Vagina (tissue), 2 donors: Measurements from ENCODE around the gene DDOST. TPM values are rescaled to one million over a fixed set of nuclear protein-coding genes. Genes with fewer than 3 reads are reported as not detected.
A peak's percentile ranks its signal among the peaks of the same experiment; 100 is the strongest.

Experiments used
- DNase-seq, 2 donors: peaks; one replicate each; pipeline ENCODE4 v3.0.0-alpha.2; 2017; ENCODE audit errors: extremely low spot score in 2 of 2
- H3K27ac ChIP-seq: fragments of 200-600 bp; sonication (generic); one replicate; pipeline ENCODE4 v1.5.1; 2019
- H3K27me3 ChIP-seq: fragments of 200-600 bp; sonication (generic); one replicate; pipeline ENCODE4 v1.5.1; 2019
- H3K36me3 ChIP-seq, 2 donors: fragments of 200-600 bp; sonication (generic); one replicate each; pipeline ENCODE4 v1.5.1; 2017 to 2019
- H3K4me1 ChIP-seq: fragments of 200-600 bp; sonication (generic); one replicate; pipeline ENCODE4 v1.5.1; 2019
- H3K4me3 ChIP-seq, 2 donors: fragments of 200-600 bp; sonication (generic); 1 replicate in 1 of 2; 2 replicates in 1 of 2; pipeline ENCODE4 v1.5.1; 2016 to 2019
- H3K9me3 ChIP-seq: fragments of 200-600 bp; sonication (generic); one replicate; pipeline ENCODE4 v1.5.1; 2019
- CTCF ChIP-seq, 3 experiments: fragments of 450-650 bp in 2 of 3; fragments of 200-600 bp in 1 of 3; sonication (generic) in 1 of 3; IDR thresholded peaks; one replicate each; pipeline ENCODE4 v1.5.1; 2017 to 2019; ENCODE audit warnings: antibody characterized with exemption in 3 of 3, mild to moderate bottlenecking in 2 of 3, moderate library complexity in 2 of 3
- POLR2A ChIP-seq, 2 donors: fragments of 450-650 bp; IDR thresholded peaks; one replicate each; pipeline ENCODE4 v1.6.1; 2017; ENCODE audit warnings: antibody characterized with exemption in 2 of 2, mild to moderate bottlenecking in 2 of 2, moderate library complexity in 2 of 2
- POLR2AphosphoS5 ChIP-seq, 2 donors: sonication (generic); formaldehyde crosslinking; IDR thresholded peaks; one replicate each; pipeline ENCODE4 v1.9.0; 2017; ENCODE audit warnings: antibody characterized with exemption in 2 of 2, mild to moderate bottlenecking in 2 of 2, low read depth in 1 of 2; ENCODE audit not compliant: insufficient read depth in 1 of 2
- intact Hi-C: fragments of 100-400 bp; cut with DNase I; formaldehyde crosslinking; loops from one replicate; pipeline ENCODE4 v1.15.1; 2023
- total RNA-seq: library from RNA; depleted of rRNA; stranded (reverse); fragments of >200 nt; gene quantifications from one replicate; pipeline ENCODE4 v1.2.3, GENCODE V29; 2016

The DDOST gene
- total RNA-seq, 1 donor from 2014 or later, result 84.5 TPM

DNA sequence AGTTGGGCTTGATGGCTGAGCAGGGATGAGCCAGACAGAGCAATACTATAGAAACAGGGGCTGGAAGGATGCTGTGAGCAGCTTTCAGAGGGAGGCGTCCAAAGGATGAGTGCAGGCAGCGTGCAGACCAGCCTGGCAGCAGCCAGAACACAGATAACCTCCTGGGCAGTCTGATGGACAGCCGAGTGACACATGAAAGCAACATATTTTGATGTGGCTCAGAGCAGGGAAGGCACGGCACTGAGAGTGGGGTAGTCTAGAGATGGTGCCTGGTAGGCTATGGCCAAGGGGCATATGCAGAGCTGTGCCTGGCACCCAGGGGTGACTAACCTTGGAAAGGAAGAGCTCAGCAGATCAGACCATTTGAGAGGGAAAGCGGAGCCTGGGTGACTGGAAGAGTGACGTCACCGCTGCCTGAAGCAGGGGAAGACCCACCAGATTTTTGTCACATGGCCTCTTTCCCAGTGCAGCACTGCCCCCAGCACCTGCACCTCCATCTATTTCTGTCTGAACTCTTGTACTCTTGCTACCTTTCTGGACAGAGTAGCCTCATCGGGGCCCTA, 24.3 kb downstream of the DDOST start:
- H3K27me3 ChIP-seq, result no peaks in the 10 kb centered on the region
- peaks cover 19% of the 10 kb centered on the region for H3K4me1 ChIP-seq
- H3K4me3 ChIP-seq, result no peak overlapping the region
- TF ChIP-seq POLR2AphosphoS5 (IDR thresholded peaks at IDR 0.05; ENCODE audit: insufficient read depth in 1 of 2, low read depth in 1 of 2), result no peak
- no peak for TF ChIP-seq POLR2A (IDR thresholded peaks at IDR 0.05)
- no peak for TF ChIP-seq CTCF (IDR thresholded peaks at IDR 0.05)
- H3K27ac ChIP-seq, result no peak overlapping the region
- intact Hi-C loops, result no loop called here
- DNase-seq, result no peak
- peaks cover 0 to 39% of the 10 kb centered on the region in 2 donors for H3K36me3 ChIP-seq
- no peaks in the 10 kb centered on the region for H3K9me3 ChIP-seq

DNA sequence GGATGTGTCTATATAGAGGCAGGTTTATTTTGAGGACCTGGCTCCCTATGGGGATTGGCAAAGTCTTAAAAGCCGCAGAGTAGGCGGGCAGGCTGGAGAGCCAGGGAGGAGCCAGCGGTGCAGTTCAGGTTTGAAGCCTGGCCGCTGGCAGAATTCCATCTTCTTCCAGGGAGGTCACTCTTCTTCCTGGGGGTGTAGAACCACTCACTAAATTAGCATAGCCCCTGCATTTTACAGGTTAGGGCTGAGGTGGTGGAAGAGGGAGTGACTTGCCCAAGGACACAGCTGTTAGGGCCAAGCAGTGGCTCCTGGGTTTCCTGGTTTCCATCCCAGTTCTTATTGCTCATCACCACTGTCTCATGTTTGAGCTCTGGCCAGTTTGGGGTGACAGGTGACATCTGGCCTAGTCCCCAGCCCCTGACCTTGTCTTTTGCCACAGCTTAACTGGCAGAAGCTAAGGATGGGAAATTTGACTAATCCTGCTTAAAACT, 26.5 kb downstream of the DDOST start:
- Histone ChIP-seq H3K4me1 (peaks cover 19% of the 10 kb centered on the region), H3K36me3 (peaks cover 0 to 20% of the 10 kb centered on the region in 2 donors), H3K27ac (peak overlapping the region; percentile 96), H3K4me3 (peak overlapping the region; percentile 90 to 100), H3K27me3 (no peaks in the 10 kb centered on the region), H3K9me3 (no peaks in the 10 kb centered on the region)
- intact Hi-C loops, result no loop called here
- DNase-seq, result no peak
- TF ChIP-seq POLR2AphosphoS5 (IDR thresholded peaks at IDR 0.05; ENCODE audit: insufficient read depth in 1 of 2, low read depth in 1 of 2) (no peak), CTCF (IDR thresholded peaks at IDR 0.05) (no peak), POLR2A (IDR thresholded peaks at IDR 0.05) (no peak)

GRCh38 chr1:20634065-20634593, 27.0 kb downstream of the DDOST start:
- TF ChIP-seq POLR2AphosphoS5 (IDR thresholded peaks at IDR 0.05; ENCODE audit: insufficient read depth in 1 of 2, low read depth in 1 of 2), result no peak
- no peak for TF ChIP-seq CTCF (IDR thresholded peaks at IDR 0.05)
- no peak for TF ChIP-seq POLR2A (IDR thresholded peaks at IDR 0.05)
- Histone ChIP-seq H3K4me1 (peaks cover 19% of the 10 kb centered on the region), H3K27ac (peak overlapping the region; percentile 96), H3K4me3 (peak overlapping the region; percentile 90 to 100), H3K36me3 (peaks cover 0 to 17% of the 10 kb centered on the region in 2 donors), H3K9me3 (no peaks in the 10 kb centered on the region), H3K27me3 (no peaks in the 10 kb centered on the region)
- intact Hi-C loops, result no loop called here
- no peak for DNase-seq

DNA sequence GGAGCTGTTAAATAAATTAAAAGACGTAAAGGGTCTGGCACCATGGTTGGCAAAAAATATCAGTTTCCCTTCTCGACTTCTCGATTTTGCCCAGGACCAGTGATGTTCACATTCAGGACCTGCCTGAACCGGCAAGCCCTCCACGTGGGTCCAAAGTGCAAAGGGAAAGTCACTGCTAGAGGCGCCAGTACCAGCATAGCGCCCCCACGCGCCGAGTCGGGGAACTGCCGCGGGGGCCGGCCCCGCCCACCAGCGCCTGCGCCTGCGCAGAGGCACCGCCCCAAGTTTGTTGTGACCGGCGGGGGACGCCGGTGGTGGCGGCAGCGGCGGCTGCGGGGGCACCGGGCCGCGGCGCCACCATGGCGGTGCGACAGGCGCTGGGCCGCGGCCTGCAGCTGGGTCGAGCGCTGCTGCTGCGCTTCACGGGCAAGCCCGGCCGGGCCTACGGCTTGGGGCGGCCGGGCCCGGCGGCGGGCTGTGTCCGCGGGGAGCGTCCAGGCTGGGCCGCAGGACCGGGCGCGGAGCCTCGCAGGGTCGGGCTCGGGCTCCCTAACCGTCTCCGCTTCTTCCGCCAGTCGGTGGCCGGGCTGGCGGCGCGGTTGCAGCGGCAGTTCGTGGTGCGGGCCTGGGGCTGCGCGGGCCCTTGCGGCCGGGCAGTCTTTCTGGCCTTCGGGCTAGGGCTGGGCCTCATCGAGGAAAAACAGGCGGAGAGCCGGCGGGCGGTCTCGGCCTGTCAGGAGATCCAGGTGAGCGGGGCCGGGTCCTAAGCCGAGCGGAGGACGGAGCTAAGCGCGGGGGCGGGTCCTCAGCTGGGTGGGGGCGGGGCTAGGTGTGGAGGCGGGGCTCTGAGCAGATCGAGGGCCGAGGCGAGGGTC, 27.7 kb downstream of the DDOST start, which contains the start of gene PINK1:
Gene PINK1, plus strand, starts transcription at position 269 of the 875 bp plus-strand sequence. Its CDS starts 91 bp downstream, at position 360.
- peak within 1 kb of the TSS; percentile 96 for H3K27ac ChIP-seq
- no peaks in the 10 kb centered on the region for H3K27me3 ChIP-seq
- no peaks in the 10 kb centered on the region for H3K9me3 ChIP-seq
- H3K36me3 ChIP-seq, result peaks cover 0 to 10% of the 10 kb centered on the region in 2 donors
- TF ChIP-seq POLR2A (IDR thresholded peaks at IDR 0.05), result peak in 1 of 2 donors; percentile 78
- TF ChIP-seq POLR2AphosphoS5 (IDR thresholded peaks at IDR 0.05; ENCODE audit: insufficient read depth in 1 of 2, low read depth in 1 of 2), result peak in 1 of 2 donors; percentile 41
- TF ChIP-seq CTCF (IDR thresholded peaks at IDR 0.05), result peak; percentile 86 to 92 (median 89)
- intact Hi-C loops, result no loop called here
- no peak for DNase-seq
- peak within 1 kb of the TSS; percentile 90 to 100 for H3K4me3 ChIP-seq
- H3K4me1 ChIP-seq, result peaks cover 19% of the 10 kb centered on the region
